GM12864 (cell line): ENCODE results near the gene HSFX4.
"Not testable (repeated sequence)": the region's sequence is repeated elsewhere in the genome, so short reads cannot be mapped to it uniquely, and the experiment has no call there.

Experiments used
- DNase-seq: peaks from one replicate; pipeline ENCODE4 v3.0.0-alpha.2; 2011; ENCODE audit warnings: low read depth
- H3K4me3 ChIP-seq: 2 replicates; pipeline ENCODE4 v1.5.1; 2011; ENCODE audit warnings: mild to moderate bottlenecking, low read depth, low read length, control low read depth
- CTCF ChIP-seq: IDR thresholded peaks from 2 replicates; pipeline ENCODE4 v1.5.1; 2011; ENCODE audit warnings: low read depth, mild to moderate bottlenecking, moderate library complexity, low read length, control low read depth, inconsistent platforms; ENCODE audit errors: missing control alignments

The HSFX4 gene

DNA sequence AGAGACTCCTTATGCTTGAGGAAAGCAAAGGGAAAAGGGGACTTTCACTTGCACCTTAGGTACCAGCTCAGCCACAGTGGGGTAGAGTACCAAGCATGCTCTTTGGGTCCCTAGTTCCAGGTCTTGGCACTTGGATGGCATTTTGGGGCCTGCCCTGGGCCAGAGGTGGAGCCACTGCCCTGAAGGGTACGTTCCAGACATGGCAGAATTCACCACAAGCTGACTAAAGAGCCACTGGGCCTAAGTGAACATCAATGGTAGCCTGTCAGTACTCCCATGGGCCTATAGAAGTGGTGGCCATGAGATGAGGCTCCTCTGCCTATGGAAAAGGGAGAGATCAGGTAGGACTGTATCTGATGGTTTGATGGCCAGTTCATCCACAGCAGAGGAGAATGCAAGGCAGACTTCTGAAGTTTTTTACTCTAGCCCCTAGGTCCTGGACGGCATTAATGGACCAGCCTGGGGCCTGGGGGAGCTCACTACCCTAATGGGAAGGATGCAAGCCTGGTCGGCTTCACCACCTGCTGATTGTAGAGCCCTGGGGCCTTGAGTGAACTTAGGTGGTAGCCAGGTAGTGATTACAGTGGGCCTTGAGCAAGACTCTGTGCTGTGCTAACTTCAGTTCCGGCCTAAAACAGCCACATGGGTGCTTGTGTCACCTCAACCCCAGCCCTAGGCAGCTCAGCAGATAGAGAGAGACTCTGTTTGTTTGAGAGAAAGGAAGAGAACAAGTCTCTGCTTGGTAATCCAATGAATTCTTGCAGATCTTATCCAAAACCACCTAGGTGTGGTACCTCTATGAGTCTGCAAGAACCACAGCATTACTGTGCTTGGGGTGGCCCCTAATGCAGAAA lies 19.8 kb upstream of the HSFX4 start:
- no peak overlapping the region for H3K4me3 ChIP-seq
- no peak for DNase-seq
- TF ChIP-seq CTCF, result no peak

DNA sequence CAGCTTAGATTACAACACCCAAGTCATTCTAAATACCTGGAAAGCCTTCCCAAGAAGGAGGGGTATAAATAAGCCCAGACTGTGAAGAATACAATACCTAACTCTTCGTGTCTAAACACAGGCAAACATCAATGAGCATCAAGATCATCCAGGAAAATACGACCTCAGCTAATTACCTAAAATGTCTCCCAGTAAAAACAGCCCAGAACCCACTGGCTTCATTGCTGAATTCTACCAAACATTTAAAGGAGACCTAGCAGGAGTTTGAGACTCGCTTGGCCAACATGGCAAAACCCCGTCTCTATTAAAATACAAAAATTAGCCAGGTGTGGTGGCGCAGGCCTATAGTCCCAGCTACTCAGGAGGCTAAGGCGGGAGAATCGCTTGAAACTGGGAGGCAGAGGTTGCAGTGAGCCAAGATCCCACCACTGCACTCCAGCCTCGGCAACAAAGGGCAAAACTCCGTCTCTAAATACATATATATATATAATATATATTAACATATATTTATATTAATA lies 19.1 kb upstream of the HSFX4 start:
- DNase-seq, result no peak
- TF ChIP-seq CTCF, result no peak
- H3K4me3 ChIP-seq, result no peak overlapping the region

- peak; percentile 34 for DNase-seq
- peak; percentile 14 for TF ChIP-seq CTCF
- no peak overlapping the region for H3K4me3 ChIP-seq
Observed at GRCh38 chrX:149916745-149917392, 12.5 kb upstream of the HSFX4 start.

DNA sequence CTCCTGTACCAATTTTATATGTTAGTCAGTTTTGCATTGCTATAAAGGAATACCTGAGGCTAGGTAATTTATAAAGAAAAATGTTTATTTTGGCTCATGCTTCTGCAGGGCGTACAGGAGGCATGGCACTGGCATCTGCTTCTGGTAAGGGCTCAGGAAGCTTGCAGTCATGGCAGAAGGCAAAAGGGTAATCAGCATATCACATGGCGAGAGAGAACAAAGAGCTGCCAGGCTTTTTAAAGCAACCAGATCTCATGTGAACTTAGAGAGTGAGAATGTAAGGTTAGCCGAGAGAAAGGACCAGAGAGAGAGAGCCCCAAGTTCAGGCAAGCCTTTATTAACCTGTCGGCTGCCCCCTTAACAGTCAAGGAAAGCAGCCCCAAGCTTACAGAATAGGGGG lies 5.5 kb upstream of the HSFX4 start:
- not testable (repeated sequence) for DNase-seq, H3K4me3 ChIP-seq

GRCh38 chrX:149924434-149924833 lies 4.9 kb upstream of the HSFX4 start:
- not testable (repeated sequence) for DNase-seq, H3K4me3 ChIP-seq

DNA sequence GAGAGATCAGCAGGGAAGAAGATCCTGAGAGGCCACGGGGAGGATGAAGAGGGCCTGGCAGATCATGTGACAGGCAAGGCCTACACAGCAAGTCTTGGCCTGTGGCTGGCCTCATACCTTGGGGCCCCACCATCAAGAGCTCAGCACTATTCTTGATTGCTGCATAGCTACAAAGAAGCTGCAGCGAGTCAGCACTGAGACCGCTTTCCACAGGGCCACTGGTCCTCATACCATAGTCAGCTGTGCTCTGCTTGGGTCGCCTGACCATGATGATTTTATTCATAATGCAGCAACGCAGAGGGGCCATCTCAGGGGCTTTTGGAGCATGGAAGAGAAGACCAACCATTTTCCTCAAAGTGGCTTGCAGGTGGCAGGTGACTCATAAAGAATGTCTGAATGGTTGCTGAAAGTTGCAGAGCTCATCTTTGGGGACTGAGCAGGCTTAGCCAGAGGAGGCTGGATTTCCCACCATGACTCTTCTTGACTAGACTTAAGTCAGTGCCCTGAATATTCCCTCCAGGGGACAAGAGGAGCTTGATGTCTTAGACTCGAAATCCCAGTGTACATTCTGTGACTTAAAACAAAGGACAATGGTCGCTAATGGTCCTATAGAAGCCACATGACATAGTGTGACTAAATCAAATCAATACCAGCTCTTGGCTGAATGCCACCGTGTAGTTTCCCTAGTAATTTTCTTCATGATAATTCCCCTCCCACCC lies 2.0 kb upstream of the HSFX4 start:
- DNase-seq, H3K4me3 ChIP-seq: not testable (repeated sequence)

- not testable (repeated sequence) for H3K4me3 ChIP-seq, DNase-seq
Observed at GRCh38 chrX:149927964-149928258, 1.5 kb upstream of the HSFX4 start.

DNA sequence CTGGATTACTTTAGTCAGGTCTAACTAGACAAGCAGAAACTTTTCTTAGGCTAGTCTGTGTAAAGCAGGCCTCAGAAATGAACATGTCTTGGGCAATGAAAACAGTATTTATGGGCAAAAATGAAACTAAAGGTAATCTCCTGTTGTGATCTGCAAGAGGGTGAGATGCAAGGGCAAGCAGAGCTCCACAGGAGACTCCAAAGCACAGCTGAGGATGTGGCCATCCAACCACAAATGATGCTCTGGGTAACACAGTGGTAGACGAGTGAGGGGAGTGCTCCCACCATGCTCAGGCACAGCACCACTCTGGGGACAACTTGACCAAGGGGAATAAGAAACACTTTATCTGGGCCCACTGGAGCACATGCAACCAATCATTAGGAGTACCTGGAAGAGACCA lies 738 bp upstream of the HSFX4 start:
- not testable (repeated sequence) for H3K4me3 ChIP-seq, DNase-seq

DNA sequence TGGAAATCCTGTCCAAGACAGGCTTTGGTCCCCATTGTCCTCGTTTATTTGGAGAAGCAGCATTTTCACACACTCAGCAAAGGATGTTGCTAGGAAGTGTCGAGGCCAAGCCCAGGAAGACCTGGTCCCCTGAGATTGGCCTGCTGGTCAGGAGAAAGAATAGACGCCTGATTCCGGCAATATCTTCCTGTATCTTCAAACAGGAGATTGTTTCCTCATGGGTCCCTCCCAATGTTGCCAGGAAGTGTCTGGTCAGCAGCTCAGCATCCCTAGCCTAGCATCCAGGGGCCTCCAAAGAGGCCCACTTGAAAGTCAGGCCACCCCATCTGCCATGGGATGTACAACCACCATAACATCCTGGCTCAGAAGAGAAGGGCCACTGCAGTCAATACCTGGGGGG lies 2.0 kb downstream of the HSFX4 start:
- DNase-seq, H3K4me3 ChIP-seq: not testable (repeated sequence)

- not testable (repeated sequence) for DNase-seq, H3K4me3 ChIP-seq
Observed at GRCh38 chrX:149932150-149932549, 2.8 kb downstream of the HSFX4 start.

DNA sequence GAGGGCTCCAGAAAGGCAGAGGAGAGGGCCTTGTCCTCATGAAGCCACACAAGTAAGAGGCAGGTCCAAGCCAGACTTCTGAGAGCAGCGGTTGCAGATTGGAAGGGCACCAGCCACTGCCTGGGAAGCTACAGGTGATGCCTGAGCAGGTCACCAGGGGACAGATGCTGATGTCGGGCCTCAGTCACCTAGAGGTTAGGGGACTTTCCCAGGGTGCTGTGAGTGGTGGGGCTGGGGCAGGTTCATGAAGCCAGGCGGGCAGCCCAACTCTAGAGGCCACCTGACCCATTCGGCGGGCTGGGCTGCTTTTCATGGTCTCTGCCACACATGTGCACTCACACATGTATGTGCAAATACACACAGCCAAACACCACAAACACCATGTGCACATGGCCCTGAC lies 3.6 kb downstream of the HSFX4 start:
- not testable (repeated sequence) for DNase-seq, H3K4me3 ChIP-seq

- DNase-seq, H3K4me3 ChIP-seq: not testable (repeated sequence)
Observed at GRCh38 chrX:149933547-149933946, 4.2 kb downstream of the HSFX4 start.

GRCh38 chrX:149937328-149937727 lies 8.0 kb downstream of the HSFX4 start:
- DNase-seq, result not testable (repeated sequence)
- peak overlapping the region; percentile 79 for H3K4me3 ChIP-seq
